Liver (tissue), 9 donors: ENCODE data around the gene PCNT. TPM values are rescaled to one million over a fixed set of nuclear protein-coding genes. Genes with fewer than 3 reads are reported as not detected.
"Not testable (repeated sequence)": the region's sequence is repeated elsewhere in the genome, so short reads cannot be mapped to it uniquely, and the experiment has no call there.

Experiments used
- DNase-seq: peaks from one replicate; pipeline ENCODE4 v3.0.0-alpha.2; 2017; ENCODE audit warnings: low spot score
- H3K27ac ChIP-seq, 2 donors: one replicate each; pipeline ENCODE4 v1.7.0; 2013; ENCODE audit warnings: inconsistent platforms in 2 of 2, low read length in 2 of 2, control low read depth in 1 of 2, low read depth in 1 of 2, mild to moderate bottlenecking in 1 of 2
- H3K27me3 ChIP-seq, 4 donors: one replicate each; pipeline versions ENCODE4 v1.6.1 to v1.7.0; 2013; ENCODE audit warnings: low read length in 3 of 4, inconsistent platforms in 1 of 4, mild to moderate bottlenecking in 1 of 4, moderate library complexity in 1 of 4; ENCODE audit not compliant: control insufficient read depth in 4 of 4, insufficient read depth in 4 of 4
- H3K36me3 ChIP-seq, 4 donors: one replicate each; pipeline versions ENCODE4 v1.6.1 to v1.7.0; 2013; ENCODE audit warnings: low read length in 3 of 4, mild to moderate bottlenecking in 3 of 4, low read depth in 1 of 4, moderate library complexity in 1 of 4; ENCODE audit not compliant: control insufficient read depth in 4 of 4, insufficient read depth in 3 of 4
- H3K4me1 ChIP-seq, 4 donors: one replicate each; pipeline versions ENCODE4 v1.6.1 to v1.7.0; 2013; ENCODE audit warnings: low read length in 3 of 4, mild to moderate bottlenecking in 3 of 4, moderate library complexity in 1 of 4; ENCODE audit not compliant: control insufficient read depth in 4 of 4, insufficient read depth in 4 of 4
- H3K4me3 ChIP-seq, 3 donors: one replicate each; pipeline versions ENCODE4 v1.6.1 to v1.7.0; 2013; ENCODE audit warnings: low read length in 3 of 3, control low read depth in 1 of 3, low read depth in 1 of 3, mild to moderate bottlenecking in 1 of 3
- H3K9ac ChIP-seq, 2 donors: one replicate each; pipeline ENCODE4 v1.7.0; 2013; ENCODE audit warnings: low read length in 2 of 2, mild to moderate bottlenecking in 2 of 2, moderate library complexity in 2 of 2, control low read depth in 1 of 2, low read depth in 1 of 2
- H3K9me3 ChIP-seq, 4 donors: one replicate each; pipeline versions ENCODE4 v1.6.1 to v1.7.0; 2013; ENCODE audit warnings: low read length in 3 of 4; ENCODE audit not compliant: control insufficient read depth in 4 of 4
- EGR1 ChIP-seq, 2 donors: IDR thresholded peaks; 2 replicates each; pipeline ENCODE4 v1.6.1; 2016 to 2018; ENCODE audit warnings: antibody characterized with exemption in 2 of 2, low read depth in 2 of 2
- FOXA1 ChIP-seq: IDR thresholded peaks from 2 replicates; pipeline ENCODE4 v1.6.1; 2016; ENCODE audit warnings: antibody characterized with exemption
- FOXA2 ChIP-seq: IDR thresholded peaks from 2 replicates; pipeline ENCODE4 v1.6.1; 2016; ENCODE audit warnings: antibody characterized with exemption
- GABPA ChIP-seq, 2 donors: IDR thresholded peaks in 1 of 2; conservative IDR thresholded peaks in 1 of 2; 2 replicates each; pipeline ENCODE4 v1.6.1; 2016; ENCODE audit warnings: antibody characterized with exemption in 2 of 2, mild to moderate bottlenecking in 1 of 2, moderate library complexity in 1 of 2
- HNF4A ChIP-seq, 2 donors: conservative IDR thresholded peaks; 2 replicates each; pipeline ENCODE4 v1.6.1; 2016; ENCODE audit warnings: antibody characterized with exemption in 2 of 2, mild to moderate bottlenecking in 2 of 2
- HNF4G ChIP-seq: IDR thresholded peaks from 2 replicates; pipeline ENCODE4 v1.6.1; 2016; ENCODE audit warnings: antibody characterized with exemption
- JUND ChIP-seq, 2 donors: IDR thresholded peaks; 2 replicates each; pipeline ENCODE4 v1.6.1; 2016; ENCODE audit warnings: antibody characterized with exemption in 2 of 2
- NR2F2 ChIP-seq: IDR thresholded peaks from 2 replicates; pipeline ENCODE4 v1.6.1; 2016; ENCODE audit warnings: antibody characterized with exemption
- RAD21 ChIP-seq, 2 donors: IDR thresholded peaks; 2 replicates each; pipeline ENCODE4 v1.6.1; 2016; ENCODE audit warnings: antibody characterized with exemption in 2 of 2, mild to moderate bottlenecking in 2 of 2
- RXRA ChIP-seq, 2 donors: IDR thresholded peaks; 2 replicates each; pipeline ENCODE4 v1.6.1; 2017 to 2018; ENCODE audit warnings: antibody characterized with exemption in 2 of 2, mild to moderate bottlenecking in 1 of 2
- SP1 ChIP-seq: IDR thresholded peaks from 2 replicates; pipeline ENCODE4 v1.6.1; 2018; ENCODE audit warnings: antibody characterized with exemption, mild to moderate bottlenecking
- TAF1 ChIP-seq: conservative IDR thresholded peaks from 2 replicates; pipeline ENCODE4 v1.6.1; 2016; ENCODE audit warnings: antibody characterized with exemption, mild to moderate bottlenecking
- YY1 ChIP-seq: IDR thresholded peaks from 2 replicates; pipeline ENCODE4 v1.6.1; 2016; ENCODE audit warnings: antibody characterized with exemption, mild to moderate bottlenecking
- WGBS: extraction: QIAGEN DNeasy Blood & Tissue Kit; methylation state at CpG from one replicate; pipeline ENCODE4 v1.1.7; 2013; 5-methylcytosine and 5-hydroxymethylcytosine counted together
- polyA plus RNA-seq, 2 donors: library from polyadenylated mRNA; stranded (reverse) in 1 of 2; unstranded in 1 of 2; fragments of 200-250 nt in 1 of 2; fragments of >200 nt in 1 of 2; fragmentation: Nextera tagmentation in 1 of 2; extraction: Ambion mirVana in 1 of 2; gene quantifications; one replicate each; pipeline versions ENCODE4 v1.2.1 to v1.2.3, GENCODE V29; 2013 to 2015
- total RNA-seq, 2 donors: library from RNA; depleted of rRNA; stranded (reverse); fragments of >200 nt; gene quantifications; one replicate each; pipeline ENCODE4 v1.2.3, GENCODE V29; 2014
- TF ChIP-seq, protein P1 (sequence below): IDR thresholded peaks from 2 replicates; pipeline ENCODE4 v1.6.1; 2016; ENCODE audit warnings: antibody characterized with exemption
- TF ChIP-seq, protein P2 (sequence below): IDR thresholded peaks from 2 replicates; pipeline ENCODE4 v1.6.1; 2016; ENCODE audit warnings: antibody characterized with exemption
- TF ChIP-seq, protein P3 (sequence below): IDR thresholded peaks from 2 replicates; pipeline ENCODE4 v1.6.1; 2016; ENCODE audit warnings: antibody characterized with exemption
- TF ChIP-seq, protein P4 (sequence below): IDR thresholded peaks from 2 replicates; pipeline ENCODE4 v1.6.1; 2016; ENCODE audit warnings: antibody characterized with exemption, mild to moderate bottlenecking
- TF ChIP-seq, protein P5 (sequence below): fragments of 150-350 bp; IDR thresholded peaks from 2 replicates; pipeline ENCODE4 v1.5.1; 2017; ENCODE audit warnings: improper control_type of control experiment, low read depth, low read length; ENCODE audit not compliant: missing input control
- donor health status: healthy.
- donor health status: healthy.
- donor health status: healthy.
- donor health status: healthy.
- donor health status: healthy.

Gene PCNT
- total and polyA plus RNA-seq, 4 donors, result 6.7 to 36.8 (median 15.2) TPM

DNA sequence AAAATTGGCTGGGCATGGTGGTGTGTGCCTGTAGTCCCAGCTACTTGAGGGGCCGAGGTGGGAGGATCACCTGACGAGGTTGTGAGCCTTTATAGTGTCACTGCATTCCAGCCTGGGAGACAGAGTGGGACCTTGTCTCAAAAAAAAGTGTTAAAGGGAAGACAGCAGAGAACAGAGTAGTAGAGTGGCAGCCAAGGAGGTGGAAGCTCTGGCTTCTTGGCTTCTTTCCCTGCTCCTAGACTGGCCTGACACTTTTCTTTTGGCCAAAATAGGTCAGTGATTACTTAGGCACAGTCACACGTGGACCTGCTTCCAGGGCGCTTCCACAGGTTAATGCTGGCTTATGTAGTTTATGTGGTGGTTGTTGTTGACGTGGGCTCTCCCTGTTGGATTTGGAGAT, 138.0 kb downstream of the PCNT start:
- Histone ChIP-seq H3K9ac (no peak overlapping the region), H3K27ac (no peak overlapping the region), H3K27me3 (no peaks in the 10 kb centered on the region), H3K4me1 (peaks cover 2 to 17% (median 9%) of the 10 kb centered on the region in 4 donors), H3K36me3 (peaks cover 0 to 2% (median under 1%) of the 10 kb centered on the region in 4 donors), H3K4me3 (no peak overlapping the region), H3K9me3 (no peaks in the 10 kb centered on the region)
- DNase-seq, result no peak
- 76% methylated on average over 5 of the region's 5 CpGs for WGBS
- TF ChIP-seq, protein P1, sequence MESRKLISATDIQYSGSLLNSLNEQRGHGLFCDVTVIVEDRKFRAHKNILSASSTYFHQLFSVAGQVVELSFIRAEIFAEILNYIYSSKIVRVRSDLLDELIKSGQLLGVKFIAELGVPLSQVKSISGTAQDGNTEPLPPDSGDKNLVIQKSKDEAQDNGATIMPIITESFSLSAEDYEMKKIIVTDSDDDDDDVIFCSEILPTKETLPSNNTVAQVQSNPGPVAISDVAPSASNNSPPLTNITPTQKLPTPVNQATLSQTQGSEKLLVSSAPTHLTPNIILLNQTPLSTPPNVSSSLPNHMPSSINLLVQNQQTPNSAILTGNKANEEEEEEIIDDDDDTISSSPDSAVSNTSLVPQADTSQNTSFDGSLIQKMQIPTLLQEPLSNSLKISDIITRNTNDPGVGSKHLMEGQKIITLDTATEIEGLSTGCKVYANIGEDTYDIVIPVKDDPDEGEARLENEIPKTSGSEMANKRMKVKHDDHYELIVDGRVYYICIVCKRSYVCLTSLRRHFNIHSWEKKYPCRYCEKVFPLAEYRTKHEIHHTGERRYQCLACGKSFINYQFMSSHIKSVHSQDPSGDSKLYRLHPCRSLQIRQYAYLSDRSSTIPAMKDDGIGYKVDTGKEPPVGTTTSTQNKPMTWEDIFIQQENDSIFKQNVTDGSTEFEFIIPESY, result no peak
- TF ChIP-seq, protein P2, sequence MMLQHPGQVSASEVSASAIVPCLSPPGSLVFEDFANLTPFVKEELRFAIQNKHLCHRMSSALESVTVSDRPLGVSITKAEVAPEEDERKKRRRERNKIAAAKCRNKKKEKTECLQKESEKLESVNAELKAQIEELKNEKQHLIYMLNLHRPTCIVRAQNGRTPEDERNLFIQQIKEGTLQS, result no peak
- TF ChIP-seq EGR1 (IDR thresholded peaks at IDR 0.05; ENCODE audit: low read depth in 2 of 2) (no peak), SP1 (no peak), GABPA (IDR thresholded peaks at IDR 0.05 in 1 of 2, conservative IDR thresholded peaks at IDR 0.05 in 1 of 2) (no peak), RXRA (IDR thresholded peaks at IDR 0.05) (no peak), FOXA1 (no peak), HNF4A (conservative IDR thresholded peaks at IDR 0.05) (no peak), RAD21 (IDR thresholded peaks at IDR 0.05) (no peak), NR2F2 (no peak), TAF1 (no peak), YY1 (no peak), HNF4G (no peak), FOXA2 (no peak), JUND (IDR thresholded peaks at IDR 0.05) (no peak)
- TF ChIP-seq, protein P3, sequence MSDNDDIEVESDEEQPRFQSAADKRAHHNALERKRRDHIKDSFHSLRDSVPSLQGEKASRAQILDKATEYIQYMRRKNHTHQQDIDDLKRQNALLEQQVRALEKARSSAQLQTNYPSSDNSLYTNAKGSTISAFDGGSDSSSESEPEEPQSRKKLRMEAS, result no peak
- TF ChIP-seq, protein P4, sequence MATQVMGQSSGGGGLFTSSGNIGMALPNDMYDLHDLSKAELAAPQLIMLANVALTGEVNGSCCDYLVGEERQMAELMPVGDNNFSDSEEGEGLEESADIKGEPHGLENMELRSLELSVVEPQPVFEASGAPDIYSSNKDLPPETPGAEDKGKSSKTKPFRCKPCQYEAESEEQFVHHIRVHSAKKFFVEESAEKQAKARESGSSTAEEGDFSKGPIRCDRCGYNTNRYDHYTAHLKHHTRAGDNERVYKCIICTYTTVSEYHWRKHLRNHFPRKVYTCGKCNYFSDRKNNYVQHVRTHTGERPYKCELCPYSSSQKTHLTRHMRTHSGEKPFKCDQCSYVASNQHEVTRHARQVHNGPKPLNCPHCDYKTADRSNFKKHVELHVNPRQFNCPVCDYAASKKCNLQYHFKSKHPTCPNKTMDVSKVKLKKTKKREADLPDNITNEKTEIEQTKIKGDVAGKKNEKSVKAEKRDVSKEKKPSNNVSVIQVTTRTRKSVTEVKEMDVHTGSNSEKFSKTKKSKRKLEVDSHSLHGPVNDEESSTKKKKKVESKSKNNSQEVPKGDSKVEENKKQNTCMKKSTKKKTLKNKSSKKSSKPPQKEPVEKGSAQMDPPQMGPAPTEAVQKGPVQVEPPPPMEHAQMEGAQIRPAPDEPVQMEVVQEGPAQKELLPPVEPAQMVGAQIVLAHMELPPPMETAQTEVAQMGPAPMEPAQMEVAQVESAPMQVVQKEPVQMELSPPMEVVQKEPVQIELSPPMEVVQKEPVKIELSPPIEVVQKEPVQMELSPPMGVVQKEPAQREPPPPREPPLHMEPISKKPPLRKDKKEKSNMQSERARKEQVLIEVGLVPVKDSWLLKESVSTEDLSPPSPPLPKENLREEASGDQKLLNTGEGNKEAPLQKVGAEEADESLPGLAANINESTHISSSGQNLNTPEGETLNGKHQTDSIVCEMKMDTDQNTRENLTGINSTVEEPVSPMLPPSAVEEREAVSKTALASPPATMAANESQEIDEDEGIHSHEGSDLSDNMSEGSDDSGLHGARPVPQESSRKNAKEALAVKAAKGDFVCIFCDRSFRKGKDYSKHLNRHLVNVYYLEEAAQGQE, result no peak
- TF ChIP-seq, protein P5, sequence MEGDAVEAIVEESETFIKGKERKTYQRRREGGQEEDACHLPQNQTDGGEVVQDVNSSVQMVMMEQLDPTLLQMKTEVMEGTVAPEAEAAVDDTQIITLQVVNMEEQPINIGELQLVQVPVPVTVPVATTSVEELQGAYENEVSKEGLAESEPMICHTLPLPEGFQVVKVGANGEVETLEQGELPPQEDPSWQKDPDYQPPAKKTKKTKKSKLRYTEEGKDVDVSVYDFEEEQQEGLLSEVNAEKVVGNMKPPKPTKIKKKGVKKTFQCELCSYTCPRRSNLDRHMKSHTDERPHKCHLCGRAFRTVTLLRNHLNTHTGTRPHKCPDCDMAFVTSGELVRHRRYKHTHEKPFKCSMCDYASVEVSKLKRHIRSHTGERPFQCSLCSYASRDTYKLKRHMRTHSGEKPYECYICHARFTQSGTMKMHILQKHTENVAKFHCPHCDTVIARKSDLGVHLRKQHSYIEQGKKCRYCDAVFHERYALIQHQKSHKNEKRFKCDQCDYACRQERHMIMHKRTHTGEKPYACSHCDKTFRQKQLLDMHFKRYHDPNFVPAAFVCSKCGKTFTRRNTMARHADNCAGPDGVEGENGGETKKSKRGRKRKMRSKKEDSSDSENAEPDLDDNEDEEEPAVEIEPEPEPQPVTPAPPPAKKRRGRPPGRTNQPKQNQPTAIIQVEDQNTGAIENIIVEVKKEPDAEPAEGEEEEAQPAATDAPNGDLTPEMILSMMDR, result no peak

DNA sequence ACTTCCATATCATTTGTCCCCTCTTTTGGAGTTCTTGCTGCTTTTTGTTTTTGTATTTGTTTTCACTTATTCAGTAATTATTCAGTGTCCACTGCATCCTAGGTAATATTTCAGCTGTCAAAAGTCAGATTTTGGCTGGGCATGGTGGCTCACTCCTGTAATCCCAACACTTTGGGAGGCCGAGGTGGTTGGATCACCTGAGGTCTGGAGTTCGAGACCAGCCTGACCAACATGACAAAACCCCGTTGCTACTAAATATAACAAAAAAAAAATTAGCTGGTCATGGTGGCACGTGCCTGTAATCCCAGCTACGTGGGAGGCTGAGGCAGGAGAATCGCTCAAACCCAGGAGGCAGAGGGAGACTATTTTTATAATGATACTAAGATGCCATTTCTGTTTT, 141.2 kb downstream of the PCNT start:
- WGBS, result 95% methylated on average over 6 of the region's 6 CpGs
- not testable (repeated sequence) for H3K27ac ChIP-seq, H3K27me3 ChIP-seq, H3K4me3 ChIP-seq, H3K4me1 ChIP-seq, DNase-seq, H3K36me3 ChIP-seq, H3K9me3 ChIP-seq, H3K9ac ChIP-seq
